Spleen (tissue), 3 donors: ENCODE data around the gene GALNT17.

Source experiments
- POLR2A ChIP-seq, 3 donors: fragments of 450-650 bp; IDR thresholded peaks; one replicate each; pipeline ENCODE4 v1.5.1; 2017; ENCODE audit warnings: antibody characterized with exemption in 3 of 3, mild to moderate bottlenecking in 1 of 3
- POLR2AphosphoS5 ChIP-seq, 3 donors: sonication (generic); formaldehyde crosslinking; IDR thresholded peaks; one replicate each; pipeline ENCODE4 v1.5.1; 2017; ENCODE audit warnings: antibody characterized with exemption in 3 of 3

- no peak for TF ChIP-seq POLR2A (IDR thresholded peaks at IDR 0.05)
- TF ChIP-seq POLR2AphosphoS5 (IDR thresholded peaks at IDR 0.05): no peak
These were observed 505.6 kb downstream of the GALNT17 start for GRCh38 chr7:71637578-71637977.
